GM19463 (cell line): ENCODE measurements around the gene SETBP1.

ENCODE experiments used
- ATAC-seq: cut with Tn5 transposase; IDR thresholded peaks from one replicate; pipeline ENCODE4 v1.9.1; 2021; ENCODE audit warnings: mild to moderate bottlenecking, moderate library complexity; ENCODE audit not compliant: unreplicated experiment

The SETBP1 gene

GRCh38 chr18:44921974-44922373 lies 241.3 kb downstream of the SETBP1 start:
- ATAC-seq: no peak

- no peak for ATAC-seq
Measured at GRCh38 chr18:44922968-44923367, 242.3 kb downstream of the SETBP1 start.

- ATAC-seq: no peak
Measured at GRCh38 chr18:44924785-44925499, 244.3 kb downstream of the SETBP1 start.

- no peak for ATAC-seq
Measured at GRCh38 chr18:44927127-44927849, 246.6 kb downstream of the SETBP1 start.

GRCh38 chr18:44934901-44935300 lies 254.2 kb downstream of the SETBP1 start:
- no peak for ATAC-seq

- ATAC-seq: no peak
Measured at GRCh38 chr18:44935455-44935854, 254.8 kb downstream of the SETBP1 start.

- ATAC-seq: no peak
Measured at GRCh38 chr18:44936485-44936884, 255.8 kb downstream of the SETBP1 start.

GRCh38 chr18:44937960-44938719 lies 257.5 kb downstream of the SETBP1 start:
- no peak for ATAC-seq

- no peak for ATAC-seq
Measured at GRCh38 chr18:44938720-44939665, 258.3 kb downstream of the SETBP1 start.

- no peak for ATAC-seq
Measured at GRCh38 chr18:44941516-44941915, 260.8 kb downstream of the SETBP1 start.

GRCh38 chr18:44942073-44942472 lies 261.4 kb downstream of the SETBP1 start:
- ATAC-seq: no peak

- ATAC-seq: no peak
Measured at GRCh38 chr18:44943311-44943881, 262.7 kb downstream of the SETBP1 start.

- ATAC-seq: no peak
Measured at GRCh38 chr18:44944461-44944860, 263.8 kb downstream of the SETBP1 start.

GRCh38 chr18:44945888-44946401 lies 265.3 kb downstream of the SETBP1 start:
- no peak for ATAC-seq

- ATAC-seq: no peak
Measured at GRCh38 chr18:44946529-44947113, 265.9 kb downstream of the SETBP1 start.

GRCh38 chr18:44949967-44950366 lies 269.3 kb downstream of the SETBP1 start:
- ATAC-seq: no peak

GRCh38 chr18:44950685-44951195 lies 270.1 kb downstream of the SETBP1 start:
- no peak for ATAC-seq

GRCh38 chr18:44951748-44952147 lies 271.1 kb downstream of the SETBP1 start:
- ATAC-seq: no peak

GRCh38 chr18:44954257-44954656 lies 273.6 kb downstream of the SETBP1 start:
- no peak for ATAC-seq
